Heart left ventricle (tissue), 16 donors: ENCODE results near the gene LILRA5. TPM values are rescaled to one million over a fixed set of nuclear protein-coding genes. Genes with fewer than 3 reads are reported as not detected.
A peak's percentile ranks its signal among the peaks of the same experiment; 100 is the strongest.
"Not testable (repeated sequence)": the region's sequence is repeated elsewhere in the genome, so short reads cannot be mapped to it uniquely, and the experiment has no call there.

Experiments used
- ATAC-seq, 4 donors: fragments of 200-7000 bp; cut with Tn5 transposase; one replicate each; pipeline ENCODE4 v1.9.1; 2020 to 2022; ENCODE audit warnings: moderate library complexity in 4 of 4, mild to moderate bottlenecking in 3 of 4, moderate number of reproducible peaks in 1 of 4
- DNase-seq, 5 donors: peaks; one replicate each; pipeline ENCODE4 v3.0.0-alpha.2; 2020
- H3K27ac ChIP-seq, 12 donors: fragments of 200-600 bp; sonication (generic) in 4 of 12; one replicate each; pipeline versions ENCODE4 v1.5.0 to v1.8.0; 2016 to 2022; ENCODE audit warnings: mild to moderate bottlenecking in 2 of 12
- H3K27me3 ChIP-seq, 9 donors: fragments of 200-600 bp; sonication (generic) in 2 of 9; one replicate each; pipeline versions ENCODE4 v1.5.1 to v1.8.0; 2016 to 2022; ENCODE audit warnings: mild to moderate bottlenecking in 3 of 9
- H3K36me3 ChIP-seq, 9 donors: fragments of 200-600 bp; sonication (generic) in 2 of 9; one replicate each; pipeline versions ENCODE4 v1.5.0 to v1.8.0; 2018 to 2022; ENCODE audit warnings: mild to moderate bottlenecking in 2 of 9
- H3K4me1 ChIP-seq, 12 donors: fragments of 200-600 bp; sonication (generic) in 4 of 12; one replicate each; pipeline versions ENCODE4 v1.5.0 to v1.8.0; 2016 to 2022; ENCODE audit warnings: mild to moderate bottlenecking in 3 of 12
- H3K4me3 ChIP-seq, 12 donors: fragments of 200-600 bp; sonication (generic) in 4 of 12; one replicate each; pipeline versions ENCODE4 v1.5.0 to v1.8.0; 2017 to 2022; ENCODE audit warnings: mild to moderate bottlenecking in 9 of 12, moderate library complexity in 4 of 12
- H3K9me3 ChIP-seq, 12 donors: fragments of 200-600 bp; sonication (generic) in 4 of 12; one replicate each; pipeline versions ENCODE4 v1.5.0 to v1.8.0; 2016 to 2022; ENCODE audit warnings: mild to moderate bottlenecking in 1 of 12
- CTCF ChIP-seq, 12 donors: fragments of 200-600 bp; sonication (generic) in 4 of 12; IDR thresholded peaks; one replicate each; pipeline versions ENCODE4 v1.5.0 to v1.8.0; 2018 to 2022; ENCODE audit warnings: antibody characterized with exemption in 12 of 12, mild to moderate bottlenecking in 5 of 12
- POLR2A ChIP-seq, 2 donors: fragments of 450-650 bp; IDR thresholded peaks; one replicate each; pipeline ENCODE4 v1.6.1; 2017; ENCODE audit warnings: antibody characterized with exemption in 2 of 2, mild to moderate bottlenecking in 2 of 2, moderate library complexity in 2 of 2
- WGBS, 4 donors: extraction: QIAGEN DNeasy Blood & Tissue Kit in 2 of 4; methylation state at CpG; one replicate each; pipeline versions ENCODE4 v1.1.5 to v1.1.7; 2013 to 2018; 5-methylcytosine and 5-hydroxymethylcytosine counted together
- intact Hi-C, 10 donors: fragments of 100-400 bp; cut with DNase I; formaldehyde crosslinking; loops; one replicate each; pipeline versions ENCODE4 v1.11.1 to v1.14.2; 2022
- polyA plus RNA-seq, 2 donors: library from polyadenylated mRNA; stranded (reverse); fragments of 200-250 nt; gene quantifications; one replicate each; pipeline ENCODE4 v1.2.3, GENCODE V29; 2013
- total RNA-seq, 9 donors: library from RNA; depleted of rRNA in 2 of 9; stranded (reverse); fragments of >200 nt in 2 of 9; fragmentation: NEBNext Ultra II Directional in 3 of 9; extraction: Animal tissue kit (Norgen Biotek cat#: 25700) in 3 of 9; gene quantifications; one replicate each; pipeline versions ENCODE4 v1.1.0 to v1.2.4, GENCODE V29; 2016 to 2023
- donor health status: ischemic (EF 13 %, LVEDD 7.1; RV severe dilation, severe dysfunction).
- donor health status: healthy with polysubstance abuse.
- donor health status: DM: no; HTN: yes; CAD: no.
- donor health status: DM: no; HTN: no; CAD: no.
- donor health status: ischemic (EF 25% LVEDD 6.9; RV normal size, moderate dysfunction).
- donor health status: ischemic (EF 25% LVEDD 5.7; RV mildly dilated, moderate dysfunction).
- donor health status: healthy.
- donor health status: DM: yes; HTN: yes; CAD: no.
- donor health status: ischemic (EF 35%, LVEDD 5.7; RV mildly dilated, moderate dysfunction).
- donor health status: nonischemic (EF 11% LVEDD 7.7; RV severe dilation, severe dysfunction).
- donor health status: DM: yes; HTN: yes; CAD: no.
- donor health status: PGD.
- donor health status: ischemic (EF 29% LVEDD 5.4; RV normal size, mild dysfunction).
- donor health status: nonischemic (EF 23%, LVEDD 6.1; RV moderate dilation, normal function).

LILRA5 gene
- total and polyA plus RNA-seq, 11 donors = 0.19 to 16.2 (median 1.5) TPM; not detected in 1

GRCh38 chr19:54282686-54283470, 30.1 kb downstream of the LILRA5 start:
- Histone ChIP-seq H3K27ac (peak overlapping the region in 1 of 12 donors; percentile 91), H3K9me3 (no peaks in the 10 kb centered on the region), H3K4me1 (peaks cover 0 to 13% (median 0%) of the 10 kb centered on the region in 12 donors), H3K27me3 (peaks cover 0 to 46% (median 3%) of the 10 kb centered on the region in 9 donors), H3K4me3 (no peak overlapping the region), H3K36me3 (no peaks in the 10 kb centered on the region)
- 38 to 43% (median 40%) methylated on average over 8 to 9 of the region's 9 CpGs for WGBS, 4 donors
- DNase-seq (no peak), ATAC-seq (peak in 1 of 4 donors; percentile 40)
- intact Hi-C loops = loop anchor here in 1 of 10 donors (5.0 kb wide), 1 partner anchor 349 kb away; the partner anchor contains the start of gene LILRB1
- TF ChIP-seq POLR2A (IDR thresholded peaks at IDR 0.05) (no peak), CTCF (IDR thresholded peaks at IDR 0.05) (no peak)

GRCh38 chr19:54281729-54282075, 31.3 kb downstream of the LILRA5 start:
- not testable (repeated sequence) for ATAC-seq, H3K36me3 ChIP-seq, DNase-seq, H3K4me3 ChIP-seq, H3K9me3 ChIP-seq
- intact Hi-C loops = loop anchor here in 1 of 10 donors (5.0 kb wide), 1 partner anchor 351 kb away; the partner anchor contains the start of gene LILRB1
- peaks cover 0 to 54% (median 3%) of the 10 kb centered on the region in 9 donors for H3K27me3 ChIP-seq
- peak overlapping the region in 1 of 12 donors; percentile 91 for H3K27ac ChIP-seq
- peaks cover 0 to 13% (median 0%) of the 10 kb centered on the region in 12 donors for H3K4me1 ChIP-seq
- 72 to 85% (median 77%) methylated on average over 5 of the region's 5 CpGs for WGBS, 4 donors

GRCh38 chr19:54281007-54281728, 31.8 kb downstream of the LILRA5 start, which contains the start of gene LILRB2:
Gene LILRB2, minus strand, starts transcription at chr19:54281110. Its CDS starts 614 bp downstream, at chr19:54280496.
- peaks cover 0 to 13% (median 0%) of the 10 kb centered on the region in 12 donors for H3K4me1 ChIP-seq
- H3K9me3 ChIP-seq = no peaks in the 10 kb centered on the region
- DNase-seq = no peak
- H3K27ac ChIP-seq = peak within 1 kb of the TSS in 5 of 12 donors; percentile 15 to 91 (median 43)
- H3K36me3 ChIP-seq = no peaks in the 10 kb centered on the region
- H3K4me3 ChIP-seq = peak within 1 kb of the TSS in 8 of 12 donors; percentile 11 to 59 (median 24)
- TF ChIP-seq POLR2A (IDR thresholded peaks at IDR 0.05) (no peak), CTCF (IDR thresholded peaks at IDR 0.05) (no peak)
- 69 to 80% (median 76%) methylated on average over 12 of the region's 12 CpGs for whole genome bisulfite sequencing, 4 donors
- intact Hi-C loops = loop anchor here in 1 of 10 donors (5.0 kb wide), 1 partner anchor 351 kb away; the partner anchor contains the start of gene LILRB1
- H3K27me3 ChIP-seq = peaks cover 0 to 54% (median 3%) of the 10 kb centered on the region in 9 donors
- peak; percentile 32 to 47 (median 34) for ATAC-seq

- H3K9me3 ChIP-seq, H3K36me3 ChIP-seq: not testable (repeated sequence)
- DNase-seq = peak in 3 of 5 donors; percentile 29 to 66 (median 57)
- intact Hi-C loops = loop anchor here in 1 of 10 donors (5.0 kb wide), 1 partner anchor 352 kb away; the partner anchor contains the start of gene LILRB1
- WGBS, 4 donors = 59 to 70% (median 63%) methylated on average over 10 of the region's 10 CpGs
- Histone ChIP-seq H3K4me3 (peak overlapping the region in 8 of 12 donors; percentile 11 to 59 (median 24)), H3K4me1 (peaks cover 0 to 13% (median 0%) of the 10 kb centered on the region in 12 donors), H3K27me3 (peaks cover 0 to 57% (median 3%) of the 10 kb centered on the region in 9 donors), H3K27ac (peak overlapping the region in 5 of 12 donors; percentile 15 to 91 (median 43))
- ATAC-seq = peak in 3 of 4 donors; percentile 54 to 68 (median 57)
Measured at GRCh38 chr19:54280441-54280840, 32.5 kb downstream of the LILRA5 start.

- DNase-seq, H3K36me3 ChIP-seq: not testable (repeated sequence)
- intact Hi-C loops = loop anchor here in 1 of 10 donors (5.0 kb wide), 1 partner anchor 352 kb away; the partner anchor contains the start of gene LILRB1
Measured at GRCh38 chr19:54280025-54280424, 32.9 kb downstream of the LILRA5 start.

More at GRCh38 chr19:54280025-54280424, 32.9 kb downstream of the LILRA5 start:
- WGBS, 4 donors = 28 to 43% (median 35%) methylated on average over 4 of the region's 4 CpGs
- ATAC-seq, H3K9me3 ChIP-seq: not testable (repeated sequence)
- H3K27me3 ChIP-seq = peaks cover 0 to 57% (median 3%) of the 10 kb centered on the region in 9 donors
- peak overlapping the region in 8 of 12 donors; percentile 11 to 59 (median 24) for H3K4me3 ChIP-seq
- H3K27ac ChIP-seq = peak overlapping the region in 3 of 12 donors; percentile 15 to 91 (median 52)
- peaks cover 0 to 13% (median 0%) of the 10 kb centered on the region in 12 donors for H3K4me1 ChIP-seq
